OCI-LY3 (cell line): Measurements from ENCODE around the gene CEBPB.

Experiments used
- EZH2phosphoT487 ChIP-seq: fragments of 200-600 bp; shearing (Covaris generic); IDR thresholded peaks from 2 replicates; pipeline ENCODE4 v1.6.1; 2018; ENCODE audit warnings: antibody characterized with exemption, mixed run types, low read depth
- TF ChIP-seq, protein P1 (sequence below): fragments of 200-600, 300-600 bp; sonication (generic); IDR thresholded peaks from 2 replicates; pipeline ENCODE4 v1.5.1; 2014; ENCODE audit warnings: antibody characterized with exemption, low read length, low read depth

DNA sequence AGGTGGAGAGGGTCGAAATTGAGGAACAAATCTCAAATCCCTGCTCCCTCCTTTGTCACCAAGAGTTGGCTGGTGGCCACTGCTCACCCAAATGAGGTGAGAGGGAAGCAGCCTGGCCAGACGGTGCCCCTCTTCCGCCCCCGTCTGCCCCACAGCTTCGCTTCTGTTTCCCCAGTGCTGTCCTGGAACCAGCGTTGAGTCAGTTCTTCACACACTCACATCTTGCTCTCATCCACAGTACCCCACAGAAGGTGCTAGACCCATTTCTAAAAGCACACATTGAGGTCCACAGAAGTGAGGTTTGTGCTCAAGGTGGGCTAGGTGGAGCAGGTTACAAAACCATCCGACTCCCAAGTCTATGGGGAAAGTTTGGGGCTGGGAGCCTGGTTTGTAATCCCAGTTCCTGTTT lies 3.8 kb downstream of the CEBPB start:
- TF ChIP-seq, protein P1, sequence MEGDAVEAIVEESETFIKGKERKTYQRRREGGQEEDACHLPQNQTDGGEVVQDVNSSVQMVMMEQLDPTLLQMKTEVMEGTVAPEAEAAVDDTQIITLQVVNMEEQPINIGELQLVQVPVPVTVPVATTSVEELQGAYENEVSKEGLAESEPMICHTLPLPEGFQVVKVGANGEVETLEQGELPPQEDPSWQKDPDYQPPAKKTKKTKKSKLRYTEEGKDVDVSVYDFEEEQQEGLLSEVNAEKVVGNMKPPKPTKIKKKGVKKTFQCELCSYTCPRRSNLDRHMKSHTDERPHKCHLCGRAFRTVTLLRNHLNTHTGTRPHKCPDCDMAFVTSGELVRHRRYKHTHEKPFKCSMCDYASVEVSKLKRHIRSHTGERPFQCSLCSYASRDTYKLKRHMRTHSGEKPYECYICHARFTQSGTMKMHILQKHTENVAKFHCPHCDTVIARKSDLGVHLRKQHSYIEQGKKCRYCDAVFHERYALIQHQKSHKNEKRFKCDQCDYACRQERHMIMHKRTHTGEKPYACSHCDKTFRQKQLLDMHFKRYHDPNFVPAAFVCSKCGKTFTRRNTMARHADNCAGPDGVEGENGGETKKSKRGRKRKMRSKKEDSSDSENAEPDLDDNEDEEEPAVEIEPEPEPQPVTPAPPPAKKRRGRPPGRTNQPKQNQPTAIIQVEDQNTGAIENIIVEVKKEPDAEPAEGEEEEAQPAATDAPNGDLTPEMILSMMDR: no peak
- TF ChIP-seq EZH2phosphoT487: no peak
